Liver (tissue), 9 donors: ENCODE results near the gene REXO5. TPM values are rescaled to one million over a fixed set of nuclear protein-coding genes. Genes with fewer than 3 reads are reported as not detected.

Experiments used
- DNase-seq: peaks from one replicate; pipeline ENCODE4 v3.0.0-alpha.2; 2017; ENCODE audit warnings: low spot score
- H3K27ac ChIP-seq, 2 donors: one replicate each; pipeline ENCODE4 v1.7.0; 2013; ENCODE audit warnings: inconsistent platforms in 2 of 2, low read length in 2 of 2, control low read depth in 1 of 2, low read depth in 1 of 2, mild to moderate bottlenecking in 1 of 2
- H3K27me3 ChIP-seq, 4 donors: one replicate each; pipeline versions ENCODE4 v1.6.1 to v1.7.0; 2013; ENCODE audit warnings: low read length in 3 of 4, inconsistent platforms in 1 of 4, mild to moderate bottlenecking in 1 of 4, moderate library complexity in 1 of 4; ENCODE audit not compliant: control insufficient read depth in 4 of 4, insufficient read depth in 4 of 4
- H3K36me3 ChIP-seq, 4 donors: one replicate each; pipeline versions ENCODE4 v1.6.1 to v1.7.0; 2013; ENCODE audit warnings: low read length in 3 of 4, mild to moderate bottlenecking in 3 of 4, low read depth in 1 of 4, moderate library complexity in 1 of 4; ENCODE audit not compliant: control insufficient read depth in 4 of 4, insufficient read depth in 3 of 4
- H3K4me1 ChIP-seq, 4 donors: one replicate each; pipeline versions ENCODE4 v1.6.1 to v1.7.0; 2013; ENCODE audit warnings: low read length in 3 of 4, mild to moderate bottlenecking in 3 of 4, moderate library complexity in 1 of 4; ENCODE audit not compliant: control insufficient read depth in 4 of 4, insufficient read depth in 4 of 4
- H3K4me3 ChIP-seq, 3 donors: one replicate each; pipeline versions ENCODE4 v1.6.1 to v1.7.0; 2013; ENCODE audit warnings: low read length in 3 of 3, control low read depth in 1 of 3, low read depth in 1 of 3, mild to moderate bottlenecking in 1 of 3
- H3K9ac ChIP-seq, 2 donors: one replicate each; pipeline ENCODE4 v1.7.0; 2013; ENCODE audit warnings: low read length in 2 of 2, mild to moderate bottlenecking in 2 of 2, moderate library complexity in 2 of 2, control low read depth in 1 of 2, low read depth in 1 of 2
- H3K9me3 ChIP-seq, 4 donors: one replicate each; pipeline versions ENCODE4 v1.6.1 to v1.7.0; 2013; ENCODE audit warnings: low read length in 3 of 4; ENCODE audit not compliant: control insufficient read depth in 4 of 4
- FOXA2 ChIP-seq: IDR thresholded peaks from 2 replicates; pipeline ENCODE4 v1.6.1; 2016; ENCODE audit warnings: antibody characterized with exemption
- HNF4A ChIP-seq, 2 donors: conservative IDR thresholded peaks; 2 replicates each; pipeline ENCODE4 v1.6.1; 2016; ENCODE audit warnings: antibody characterized with exemption in 2 of 2, mild to moderate bottlenecking in 2 of 2
- RAD21 ChIP-seq, 2 donors: IDR thresholded peaks; 2 replicates each; pipeline ENCODE4 v1.6.1; 2016; ENCODE audit warnings: antibody characterized with exemption in 2 of 2, mild to moderate bottlenecking in 2 of 2
- RXRA ChIP-seq, 2 donors: IDR thresholded peaks; 2 replicates each; pipeline ENCODE4 v1.6.1; 2017 to 2018; ENCODE audit warnings: antibody characterized with exemption in 2 of 2, mild to moderate bottlenecking in 1 of 2
- SP1 ChIP-seq: IDR thresholded peaks from 2 replicates; pipeline ENCODE4 v1.6.1; 2018; ENCODE audit warnings: antibody characterized with exemption, mild to moderate bottlenecking
- TAF1 ChIP-seq: conservative IDR thresholded peaks from 2 replicates; pipeline ENCODE4 v1.6.1; 2016; ENCODE audit warnings: antibody characterized with exemption, mild to moderate bottlenecking
- WGBS: extraction: QIAGEN DNeasy Blood & Tissue Kit; methylation state at CpG from one replicate; pipeline ENCODE4 v1.1.7; 2013; 5-methylcytosine and 5-hydroxymethylcytosine counted together
- polyA plus RNA-seq, 2 donors: library from polyadenylated mRNA; stranded (reverse) in 1 of 2; unstranded in 1 of 2; fragments of 200-250 nt in 1 of 2; fragments of >200 nt in 1 of 2; fragmentation: Nextera tagmentation in 1 of 2; extraction: Ambion mirVana in 1 of 2; gene quantifications; one replicate each; pipeline versions ENCODE4 v1.2.1 to v1.2.3, GENCODE V29; 2013 to 2015
- total RNA-seq, 2 donors: library from RNA; depleted of rRNA; stranded (reverse); fragments of >200 nt; gene quantifications; one replicate each; pipeline ENCODE4 v1.2.3, GENCODE V29; 2014
- TF ChIP-seq, protein P1 (sequence below): IDR thresholded peaks from 2 replicates; pipeline ENCODE4 v1.6.1; 2016; ENCODE audit warnings: antibody characterized with exemption
- TF ChIP-seq, protein P2 (sequence below): IDR thresholded peaks from 2 replicates; pipeline ENCODE4 v1.6.1; 2016; ENCODE audit warnings: antibody characterized with exemption, mild to moderate bottlenecking
- TF ChIP-seq, protein P3 (sequence below): fragments of 150-350 bp; IDR thresholded peaks from 2 replicates; pipeline ENCODE4 v1.5.1; 2017; ENCODE audit warnings: improper control_type of control experiment, low read depth, low read length; ENCODE audit not compliant: missing input control
- donor health status: healthy.
- donor health status: healthy.
- donor health status: healthy.
- donor health status: healthy.
- donor health status: healthy.

REXO5 gene
- total and polyA plus RNA-seq, 4 donors: 0.83 to 10.6 (median 1.8) TPM

DNA sequence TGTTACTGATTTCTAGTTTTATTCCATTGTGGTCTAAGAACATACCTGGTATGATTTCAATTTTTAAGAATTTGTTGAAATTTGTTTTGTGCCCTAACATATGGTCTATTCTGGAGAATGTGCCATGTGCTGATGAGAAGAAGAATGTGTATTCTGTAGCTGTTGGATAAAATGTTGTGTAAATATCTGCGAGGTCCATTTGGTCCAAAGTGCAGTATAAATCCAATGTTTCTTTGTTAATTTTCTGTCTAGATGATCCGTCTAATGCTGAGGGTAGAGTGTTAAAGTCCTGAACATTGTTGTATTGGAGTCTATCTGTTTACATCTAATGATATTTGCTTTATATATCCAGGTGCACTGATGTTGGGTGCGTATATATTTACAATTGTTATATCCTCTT is 32.6 kb upstream of the REXO5 start:
- DNase-seq: no peak
- Histone ChIP-seq H3K4me3 (no peak overlapping the region), H3K9me3 (no peaks in the 10 kb centered on the region), H3K27me3 (no peaks in the 10 kb centered on the region), H3K4me1 (peaks cover 1 to 10% (median 7%) of the 10 kb centered on the region in 4 donors), H3K9ac (no peak overlapping the region), H3K27ac (no peak overlapping the region), H3K36me3 (peaks cover 8 to 41% (median 27%) of the 10 kb centered on the region in 4 donors)
- peak; percentile 62 to 76 for TF ChIP-seq HNF4A (conservative IDR thresholded peaks at IDR 0.05)
- TF ChIP-seq, protein P1, sequence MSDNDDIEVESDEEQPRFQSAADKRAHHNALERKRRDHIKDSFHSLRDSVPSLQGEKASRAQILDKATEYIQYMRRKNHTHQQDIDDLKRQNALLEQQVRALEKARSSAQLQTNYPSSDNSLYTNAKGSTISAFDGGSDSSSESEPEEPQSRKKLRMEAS: peak; percentile 32
- no peak for TF ChIP-seq RAD21 (IDR thresholded peaks at IDR 0.05)
- TF ChIP-seq FOXA2: peak; percentile 44
- peak in 1 of 2 donors; percentile 6 for TF ChIP-seq RXRA (IDR thresholded peaks at IDR 0.05)
- peak; percentile 16 for TF ChIP-seq SP1
- TF ChIP-seq TAF1: no peak
- TF ChIP-seq, protein P2, sequence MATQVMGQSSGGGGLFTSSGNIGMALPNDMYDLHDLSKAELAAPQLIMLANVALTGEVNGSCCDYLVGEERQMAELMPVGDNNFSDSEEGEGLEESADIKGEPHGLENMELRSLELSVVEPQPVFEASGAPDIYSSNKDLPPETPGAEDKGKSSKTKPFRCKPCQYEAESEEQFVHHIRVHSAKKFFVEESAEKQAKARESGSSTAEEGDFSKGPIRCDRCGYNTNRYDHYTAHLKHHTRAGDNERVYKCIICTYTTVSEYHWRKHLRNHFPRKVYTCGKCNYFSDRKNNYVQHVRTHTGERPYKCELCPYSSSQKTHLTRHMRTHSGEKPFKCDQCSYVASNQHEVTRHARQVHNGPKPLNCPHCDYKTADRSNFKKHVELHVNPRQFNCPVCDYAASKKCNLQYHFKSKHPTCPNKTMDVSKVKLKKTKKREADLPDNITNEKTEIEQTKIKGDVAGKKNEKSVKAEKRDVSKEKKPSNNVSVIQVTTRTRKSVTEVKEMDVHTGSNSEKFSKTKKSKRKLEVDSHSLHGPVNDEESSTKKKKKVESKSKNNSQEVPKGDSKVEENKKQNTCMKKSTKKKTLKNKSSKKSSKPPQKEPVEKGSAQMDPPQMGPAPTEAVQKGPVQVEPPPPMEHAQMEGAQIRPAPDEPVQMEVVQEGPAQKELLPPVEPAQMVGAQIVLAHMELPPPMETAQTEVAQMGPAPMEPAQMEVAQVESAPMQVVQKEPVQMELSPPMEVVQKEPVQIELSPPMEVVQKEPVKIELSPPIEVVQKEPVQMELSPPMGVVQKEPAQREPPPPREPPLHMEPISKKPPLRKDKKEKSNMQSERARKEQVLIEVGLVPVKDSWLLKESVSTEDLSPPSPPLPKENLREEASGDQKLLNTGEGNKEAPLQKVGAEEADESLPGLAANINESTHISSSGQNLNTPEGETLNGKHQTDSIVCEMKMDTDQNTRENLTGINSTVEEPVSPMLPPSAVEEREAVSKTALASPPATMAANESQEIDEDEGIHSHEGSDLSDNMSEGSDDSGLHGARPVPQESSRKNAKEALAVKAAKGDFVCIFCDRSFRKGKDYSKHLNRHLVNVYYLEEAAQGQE: no peak
- WGBS: 55% methylated on average over 3 of the region's 3 CpGs

DNA sequence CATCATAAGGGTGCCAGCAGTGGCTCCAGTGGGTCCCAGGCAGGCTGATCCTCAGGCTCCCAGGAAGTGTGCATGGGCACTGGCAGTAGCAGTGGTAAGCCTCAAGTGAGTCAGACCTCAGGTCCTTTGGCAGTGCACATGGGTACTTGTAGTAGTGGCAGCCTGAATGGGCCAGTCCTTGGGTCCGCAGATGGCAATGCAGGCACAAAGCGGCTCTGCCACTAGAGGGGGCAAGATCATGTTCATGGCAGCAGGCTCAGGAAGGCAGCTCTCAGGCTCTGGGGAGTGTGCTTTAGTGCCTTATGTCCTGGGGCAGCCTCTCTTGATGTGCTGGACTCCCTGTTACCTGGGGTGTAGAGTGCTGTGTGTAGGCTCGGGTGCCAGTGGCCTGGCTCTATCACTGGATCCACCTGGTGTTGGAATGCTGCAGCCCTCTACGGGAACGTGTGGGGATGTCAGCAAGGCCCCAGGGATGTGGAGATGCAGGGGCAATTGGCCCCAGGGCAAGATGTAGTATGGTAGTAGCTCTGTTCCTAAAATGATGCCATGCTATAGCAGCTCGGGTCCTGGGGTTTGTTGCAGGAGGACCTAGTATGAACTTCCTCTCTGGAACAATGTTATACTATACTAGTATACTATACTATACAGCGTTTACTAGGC is 31.5 kb upstream of the REXO5 start:
- no peak for TF ChIP-seq RXRA (IDR thresholded peaks at IDR 0.05)
- TF ChIP-seq RAD21 (IDR thresholded peaks at IDR 0.05): peak; percentile 49 to 75
- TF ChIP-seq FOXA2: no peak
- TF ChIP-seq, protein P3, sequence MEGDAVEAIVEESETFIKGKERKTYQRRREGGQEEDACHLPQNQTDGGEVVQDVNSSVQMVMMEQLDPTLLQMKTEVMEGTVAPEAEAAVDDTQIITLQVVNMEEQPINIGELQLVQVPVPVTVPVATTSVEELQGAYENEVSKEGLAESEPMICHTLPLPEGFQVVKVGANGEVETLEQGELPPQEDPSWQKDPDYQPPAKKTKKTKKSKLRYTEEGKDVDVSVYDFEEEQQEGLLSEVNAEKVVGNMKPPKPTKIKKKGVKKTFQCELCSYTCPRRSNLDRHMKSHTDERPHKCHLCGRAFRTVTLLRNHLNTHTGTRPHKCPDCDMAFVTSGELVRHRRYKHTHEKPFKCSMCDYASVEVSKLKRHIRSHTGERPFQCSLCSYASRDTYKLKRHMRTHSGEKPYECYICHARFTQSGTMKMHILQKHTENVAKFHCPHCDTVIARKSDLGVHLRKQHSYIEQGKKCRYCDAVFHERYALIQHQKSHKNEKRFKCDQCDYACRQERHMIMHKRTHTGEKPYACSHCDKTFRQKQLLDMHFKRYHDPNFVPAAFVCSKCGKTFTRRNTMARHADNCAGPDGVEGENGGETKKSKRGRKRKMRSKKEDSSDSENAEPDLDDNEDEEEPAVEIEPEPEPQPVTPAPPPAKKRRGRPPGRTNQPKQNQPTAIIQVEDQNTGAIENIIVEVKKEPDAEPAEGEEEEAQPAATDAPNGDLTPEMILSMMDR: peak; percentile 40
- peak; percentile 77 for DNase-seq
- no peak overlapping the region for H3K4me3 ChIP-seq
- peaks cover 1 to 9% (median 6%) of the 10 kb centered on the region in 4 donors for H3K4me1 ChIP-seq
- peaks cover 13 to 50% (median 28%) of the 10 kb centered on the region in 4 donors for H3K36me3 ChIP-seq
- H3K9me3 ChIP-seq: no peaks in the 10 kb centered on the region
- 83% methylated on average over 7 of the region's 7 CpGs for WGBS
- H3K27me3 ChIP-seq: no peaks in the 10 kb centered on the region
- H3K9ac ChIP-seq: no peak overlapping the region
- H3K27ac ChIP-seq: no peak overlapping the region

DNA sequence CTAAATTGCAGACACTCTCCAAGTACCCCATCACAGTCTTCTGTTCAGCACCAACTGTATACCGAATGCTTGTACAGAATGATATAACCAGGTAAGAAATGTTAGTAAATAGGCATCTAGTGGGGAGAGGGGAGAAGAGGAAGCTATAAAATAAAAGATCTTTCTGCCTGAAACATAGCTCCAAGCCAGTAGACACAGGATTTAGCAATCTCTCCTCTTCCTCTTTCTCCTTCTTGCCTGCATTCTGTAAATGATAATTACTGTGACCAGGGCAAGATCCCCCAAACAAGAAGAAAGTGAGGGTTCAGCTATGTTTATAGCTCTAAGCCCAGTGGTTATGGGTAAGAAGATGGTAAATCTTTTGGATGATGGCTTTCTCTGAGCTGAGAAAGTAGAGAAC is 24.6 kb upstream of the REXO5 start:
- Histone ChIP-seq H3K4me1 (no peaks in the 10 kb centered on the region), H3K4me3 (no peak overlapping the region), H3K27me3 (no peaks in the 10 kb centered on the region), H3K9ac (no peak overlapping the region), H3K36me3 (peaks cover 12 to 74% (median 56%) of the 10 kb centered on the region in 4 donors), H3K27ac (no peak overlapping the region), H3K9me3 (no peaks in the 10 kb centered on the region)
- DNase-seq: no peak
- WGBS: 93% methylated on average over 1 of the region's 1 CpG
- TF ChIP-seq FOXA2 (no peak), SP1 (no peak)
